Mucosa of rectum (tissue), 2 donors: ENCODE data around the gene RPGRIP1.

Experiments
- H3K27ac ChIP-seq, 2 donors: one replicate each; pipeline ENCODE4 v1.7.0; 2013; ENCODE audit warnings: inconsistent platforms in 2 of 2, low read depth in 2 of 2, low read length in 2 of 2
- H3K27me3 ChIP-seq, 2 donors: one replicate each; pipeline ENCODE4 v1.7.0; 2013; ENCODE audit warnings: low read length in 2 of 2; ENCODE audit not compliant: control insufficient read depth in 2 of 2, insufficient read depth in 2 of 2
- H3K36me3 ChIP-seq, 2 donors: one replicate each; pipeline ENCODE4 v1.7.0; 2013; ENCODE audit warnings: low read length in 2 of 2; ENCODE audit not compliant: control insufficient read depth in 2 of 2, insufficient read depth in 2 of 2
- H3K4me1 ChIP-seq, 2 donors: one replicate each; pipeline ENCODE4 v1.7.0; 2013; ENCODE audit warnings: low read length in 2 of 2, mild to moderate bottlenecking in 1 of 2; ENCODE audit not compliant: control insufficient read depth in 2 of 2, insufficient read depth in 2 of 2
- H3K4me3 ChIP-seq, 2 donors: one replicate each; pipeline ENCODE4 v1.7.0; 2013; ENCODE audit warnings: low read length in 2 of 2
- H3K9ac ChIP-seq, 2 donors: one replicate each; pipeline ENCODE4 v1.7.0; 2013; ENCODE audit warnings: low read length in 2 of 2, low read depth in 1 of 2, mild to moderate bottlenecking in 1 of 2
- H3K9me3 ChIP-seq, 2 donors: one replicate each; pipeline ENCODE4 v1.7.0; 2013; ENCODE audit warnings: low read length in 2 of 2; ENCODE audit not compliant: control insufficient read depth in 2 of 2
- donor health status: healthy.
- donor health status: Normal muscosa, but diverticular disease.

RPGRIP1 gene

DNA sequence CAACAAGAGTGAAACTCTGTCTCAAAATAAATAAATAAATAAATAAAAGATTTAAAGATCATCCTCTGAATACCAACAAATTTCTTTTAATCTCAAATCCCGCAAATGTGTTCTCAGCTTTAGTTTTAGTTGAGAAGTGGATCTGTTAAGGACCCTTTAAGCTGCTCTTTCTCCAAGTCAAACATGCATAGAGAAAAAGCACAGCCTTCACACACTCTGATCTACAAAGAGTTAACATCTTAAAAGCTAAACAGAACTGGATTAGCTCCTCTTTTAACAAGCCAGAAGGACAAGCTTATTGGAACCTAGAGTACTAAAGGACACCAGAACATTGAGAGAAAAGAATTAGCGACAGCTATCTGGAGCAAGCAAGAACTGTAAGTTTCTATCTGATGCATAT is at the start of gene RPGRIP1:
Gene RPGRIP1 (plus strand): TSS at position 301 of the 400 bp plus-strand sequence. CDS start 7,894 bp downstream, outside the sequence.
- no peaks in the 10 kb centered on the region for H3K36me3 ChIP-seq

DNA sequence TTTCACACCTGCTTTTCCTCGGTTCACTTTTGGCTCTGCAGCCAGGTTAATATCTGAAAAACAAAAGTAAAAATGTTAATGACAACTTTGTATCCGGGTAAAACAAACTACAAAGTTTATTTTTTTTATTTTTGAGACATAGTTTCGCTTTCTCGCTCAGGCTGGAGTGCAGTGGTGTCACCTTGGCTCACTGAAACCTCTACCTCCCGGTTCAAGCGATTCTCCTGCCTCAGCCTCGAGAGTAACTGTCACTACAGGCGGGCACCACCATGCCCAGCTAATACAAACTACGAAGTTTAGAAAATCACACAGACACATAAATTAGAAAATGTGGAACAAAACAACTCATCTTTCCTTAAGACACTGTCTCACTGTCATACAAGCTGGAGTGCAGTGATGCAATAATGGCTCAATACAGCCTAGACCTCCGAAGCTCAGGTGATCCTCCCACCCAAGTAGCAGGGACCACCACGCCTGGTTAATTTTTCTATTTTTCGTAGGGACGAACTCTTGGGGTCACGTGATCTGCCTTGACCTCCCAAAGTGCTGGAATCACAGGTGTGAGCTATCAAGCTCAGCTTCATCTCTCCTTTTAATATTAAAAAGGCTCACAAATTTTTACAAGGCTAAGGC is 48.7 kb upstream of the RPGRIP1 start:
- H3K36me3 ChIP-seq, result peaks cover 80 to 86% of the 10 kb centered on the region in 2 donors

More for the DNA sequence above, at the start of gene RPGRIP1:
- no peak within 1 kb of the TSS for H3K4me3 ChIP-seq
- no peak within 1 kb of the TSS for H3K9ac ChIP-seq
- H3K9me3 ChIP-seq, result no peaks in the 10 kb centered on the region
- H3K27ac ChIP-seq, result no peak within 1 kb of the TSS
- no peaks in the 10 kb centered on the region for H3K27me3 ChIP-seq
- H3K4me1 ChIP-seq, result no peaks in the 10 kb centered on the region

DNA sequence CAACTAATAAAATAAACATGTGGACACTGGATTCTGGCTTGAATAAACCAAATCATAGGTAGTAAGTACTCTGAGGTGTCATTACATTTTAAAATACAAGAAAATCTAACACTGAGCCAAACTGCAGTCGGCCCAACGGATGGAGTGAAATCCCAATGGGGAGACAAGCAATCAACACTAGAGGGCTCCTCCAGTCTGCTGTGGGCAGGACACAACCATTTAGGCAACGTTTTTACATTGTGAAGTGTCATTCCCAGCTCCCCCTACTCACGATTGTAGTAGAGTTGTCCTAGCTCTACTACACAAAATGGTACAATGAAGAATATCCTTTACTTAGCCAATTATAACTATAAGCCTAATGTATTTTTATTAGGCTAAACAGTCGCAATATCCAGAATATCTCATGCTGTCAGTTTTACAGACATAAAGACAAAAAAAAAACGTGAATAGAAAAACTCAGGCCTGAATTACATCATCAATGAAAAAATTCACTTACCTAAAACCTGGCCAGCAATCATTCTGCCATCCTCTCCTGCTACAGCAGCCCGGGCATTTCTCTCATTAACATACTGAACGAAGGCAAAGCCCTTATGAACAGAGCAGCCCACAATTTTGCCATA is 46.3 kb upstream of the RPGRIP1 start:
- Histone ChIP-seq H3K27me3 (no peaks in the 10 kb centered on the region), H3K36me3 (peaks cover 69 to 73% of the 10 kb centered on the region in 2 donors), H3K9ac (no peak overlapping the region), H3K27ac (no peak overlapping the region), H3K4me1 (peaks cover 0 to 6% of the 10 kb centered on the region in 2 donors), H3K4me3 (no peak overlapping the region), H3K9me3 (no peaks in the 10 kb centered on the region)

More for the DNA sequence above, 48.7 kb upstream of the RPGRIP1 start:
- Histone ChIP-seq H3K4me3 (no peak overlapping the region), H3K9ac (no peak overlapping the region), H3K4me1 (peaks cover 0 to 2% of the 10 kb centered on the region in 2 donors), H3K9me3 (no peaks in the 10 kb centered on the region), H3K27me3 (no peaks in the 10 kb centered on the region), H3K27ac (no peak overlapping the region)

GRCh38 chr14:21234112-21234511 is 45.8 kb upstream of the RPGRIP1 start:
- Histone ChIP-seq H3K27me3 (no peaks in the 10 kb centered on the region), H3K27ac (no peak overlapping the region), H3K9ac (no peak overlapping the region), H3K36me3 (peaks cover 66 to 70% of the 10 kb centered on the region in 2 donors), H3K9me3 (no peaks in the 10 kb centered on the region), H3K4me3 (no peak overlapping the region), H3K4me1 (peaks cover 0 to 6% of the 10 kb centered on the region in 2 donors)

DNA sequence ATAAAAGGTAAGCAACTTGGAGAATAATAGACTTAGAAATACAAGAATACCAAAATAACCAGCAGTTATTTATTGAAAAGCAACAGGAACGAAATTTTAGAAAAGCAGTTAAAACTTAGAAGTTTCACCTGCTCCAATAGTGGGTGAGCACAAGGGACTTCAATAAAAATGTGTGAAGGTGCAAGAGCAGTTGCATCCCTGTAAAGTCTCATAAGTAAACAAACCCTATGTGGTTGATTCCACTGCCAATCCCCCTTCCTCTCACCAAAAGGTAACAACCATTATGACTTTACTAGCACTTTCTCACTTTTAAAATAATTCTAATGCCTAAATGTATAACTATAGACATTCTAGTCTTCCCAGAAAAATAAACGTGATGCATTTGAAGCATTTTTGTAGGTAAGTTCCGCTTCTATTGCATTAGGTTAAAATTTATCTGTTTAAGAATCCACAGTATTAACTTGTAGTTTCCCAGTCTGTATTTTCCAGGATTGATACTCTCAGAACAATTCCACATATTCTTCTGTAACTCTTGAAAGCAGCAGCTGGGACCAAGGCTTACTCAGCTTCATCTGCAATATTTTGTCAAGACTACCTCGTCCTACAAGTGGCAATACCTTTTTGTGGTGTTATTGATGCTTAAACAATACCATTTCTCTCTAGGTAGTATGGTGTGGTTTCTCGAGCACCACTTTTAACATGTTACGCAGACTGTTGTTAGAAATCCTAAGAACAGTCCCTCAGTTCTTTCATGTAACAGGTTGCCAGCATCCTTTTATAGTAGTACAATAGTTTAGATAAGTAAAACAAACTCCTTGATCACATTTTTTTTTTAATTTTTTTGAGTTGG is 42.7 kb upstream of the RPGRIP1 start:
- no peaks in the 10 kb centered on the region for H3K27me3 ChIP-seq
- peaks cover 43% of the 10 kb centered on the region in 2 donors for H3K36me3 ChIP-seq
- peaks cover 0 to 4% of the 10 kb centered on the region in 2 donors for H3K4me1 ChIP-seq
- H3K9ac ChIP-seq, result no peak overlapping the region
- no peak overlapping the region for H3K27ac ChIP-seq
- H3K9me3 ChIP-seq, result no peaks in the 10 kb centered on the region
- H3K4me3 ChIP-seq, result no peak overlapping the region

DNA sequence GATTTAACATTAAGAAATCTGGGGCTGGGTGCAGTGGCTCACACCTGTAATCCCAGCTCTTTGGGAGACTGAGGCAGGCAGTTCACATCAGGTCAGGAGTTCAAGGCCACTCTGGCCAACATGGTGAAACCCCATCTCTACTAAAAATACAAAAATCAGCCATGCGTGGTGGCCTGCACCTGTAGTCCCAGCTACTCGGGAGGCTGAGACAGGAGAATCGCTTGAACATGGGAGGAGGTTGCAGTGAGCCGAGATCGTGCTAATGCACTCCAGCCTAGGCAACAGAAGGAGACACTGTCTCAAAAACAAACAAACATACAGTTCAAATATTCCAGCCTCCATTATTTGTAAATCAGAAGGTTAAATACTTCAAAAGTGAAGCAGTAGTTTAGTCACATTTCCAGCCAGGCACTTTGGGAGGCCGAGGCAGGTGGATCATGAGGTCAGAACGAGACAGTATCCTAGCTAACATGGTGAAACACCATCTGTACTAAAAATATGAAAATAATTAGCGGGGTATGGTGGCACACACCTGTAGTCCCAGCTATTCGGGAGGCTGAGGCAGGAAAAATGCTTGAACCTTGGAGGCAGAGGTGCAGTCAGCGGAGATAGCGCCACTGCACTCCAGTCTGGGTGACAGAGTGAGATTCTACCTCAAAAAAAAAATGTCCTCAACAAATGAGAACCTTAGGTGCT is 40.9 kb upstream of the RPGRIP1 start:
- no peak overlapping the region for H3K9ac ChIP-seq
- H3K4me3 ChIP-seq, result no peak overlapping the region
- H3K36me3 ChIP-seq, result peaks cover 40 to 41% of the 10 kb centered on the region in 2 donors
- H3K27me3 ChIP-seq, result no peaks in the 10 kb centered on the region
- no peaks in the 10 kb centered on the region for H3K9me3 ChIP-seq
- H3K27ac ChIP-seq, result no peak overlapping the region
- H3K4me1 ChIP-seq, result peaks cover 0 to 4% of the 10 kb centered on the region in 2 donors

GRCh38 chr14:21240417-21240816 is 39.5 kb upstream of the RPGRIP1 start:
- no peaks in the 10 kb centered on the region for H3K9me3 ChIP-seq
- H3K27ac ChIP-seq, result no peak overlapping the region
- H3K36me3 ChIP-seq, result peaks cover 37 to 40% of the 10 kb centered on the region in 2 donors
- no peaks in the 10 kb centered on the region for H3K27me3 ChIP-seq
- peaks cover 0 to 4% of the 10 kb centered on the region in 2 donors for H3K4me1 ChIP-seq
- H3K9ac ChIP-seq, result no peak overlapping the region
- H3K4me3 ChIP-seq, result no peak overlapping the region

GRCh38 chr14:21241218-21241819 is 38.6 kb upstream of the RPGRIP1 start:
- Histone ChIP-seq H3K9ac (no peak overlapping the region), H3K27me3 (no peaks in the 10 kb centered on the region), H3K36me3 (peaks cover 36 to 37% of the 10 kb centered on the region in 2 donors), H3K27ac (no peak overlapping the region), H3K4me3 (no peak overlapping the region), H3K4me1 (peaks cover 0 to 4% of the 10 kb centered on the region in 2 donors), H3K9me3 (no peaks in the 10 kb centered on the region)

DNA sequence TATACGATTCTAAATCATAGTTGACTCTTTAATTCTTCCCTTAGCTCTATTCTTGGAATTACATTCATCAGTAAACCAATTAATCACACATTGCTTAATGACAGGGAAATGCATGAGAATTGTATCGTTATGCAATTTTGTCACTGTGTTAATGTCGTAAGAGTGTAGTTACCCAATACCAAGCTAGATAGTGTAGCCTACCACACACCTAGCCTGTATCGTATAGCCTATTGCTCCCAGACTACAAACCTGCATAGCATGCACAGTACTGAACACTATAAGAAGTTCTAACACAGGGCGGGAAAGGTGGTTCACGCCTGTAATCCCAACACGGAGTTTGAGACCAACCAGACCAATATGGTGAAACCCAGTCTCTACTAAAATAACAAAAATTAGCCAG is 35.3 kb upstream of the RPGRIP1 start:
- H3K9me3 ChIP-seq, result no peaks in the 10 kb centered on the region
- peaks cover 35 to 38% of the 10 kb centered on the region in 2 donors for H3K36me3 ChIP-seq
- H3K27me3 ChIP-seq, result no peaks in the 10 kb centered on the region
- H3K4me1 ChIP-seq, result no peaks in the 10 kb centered on the region
- H3K27ac ChIP-seq, result no peak overlapping the region
- no peak overlapping the region for H3K9ac ChIP-seq
- no peak overlapping the region for H3K4me3 ChIP-seq
